HFF-Myc (cell line): ENCODE data around the gene SPATA18.

ENCODE experiments used
- DNase-seq: peaks from one replicate; pipeline ENCODE4 v3.0.0-alpha.2; 2011; ENCODE audit warnings: low read depth; ENCODE audit errors: extremely low read depth
- H3K4me3 ChIP-seq: replicated peaks from 2 replicates; pipeline ENCODE4 v1.5.1; 2011; ENCODE audit warnings: low read depth, mild to moderate bottlenecking, control low read depth, low read length
- TF ChIP-seq, protein P1 (sequence below): IDR thresholded peaks from 2 replicates; pipeline ENCODE4 v1.5.1; 2012; ENCODE audit warnings: mild to moderate bottlenecking, low read depth, low read length, control low read depth; ENCODE audit errors: missing control alignments

SPATA18 gene

DNA sequence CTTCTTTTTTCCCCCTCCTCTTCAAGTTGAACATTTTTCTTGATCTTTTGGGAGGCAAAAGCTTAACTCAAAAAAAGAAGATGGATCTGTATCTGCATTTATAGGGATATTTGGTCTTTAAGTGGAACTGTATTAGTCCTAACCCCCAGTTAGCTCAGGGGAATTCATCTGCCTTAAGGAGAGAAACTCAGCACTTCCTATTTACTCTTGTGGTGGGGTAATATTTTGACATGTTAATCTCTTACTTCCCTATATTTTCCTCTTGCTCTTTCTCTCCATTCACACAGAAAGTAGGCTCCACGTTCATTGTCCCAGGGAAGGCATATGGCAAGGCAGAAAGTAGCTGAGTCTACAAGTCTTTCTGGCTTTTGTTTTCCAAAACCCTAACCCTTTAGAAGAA lies 36.2 kb upstream of the SPATA18 start:
- no peak for DNase-seq
- TF ChIP-seq, protein P1, sequence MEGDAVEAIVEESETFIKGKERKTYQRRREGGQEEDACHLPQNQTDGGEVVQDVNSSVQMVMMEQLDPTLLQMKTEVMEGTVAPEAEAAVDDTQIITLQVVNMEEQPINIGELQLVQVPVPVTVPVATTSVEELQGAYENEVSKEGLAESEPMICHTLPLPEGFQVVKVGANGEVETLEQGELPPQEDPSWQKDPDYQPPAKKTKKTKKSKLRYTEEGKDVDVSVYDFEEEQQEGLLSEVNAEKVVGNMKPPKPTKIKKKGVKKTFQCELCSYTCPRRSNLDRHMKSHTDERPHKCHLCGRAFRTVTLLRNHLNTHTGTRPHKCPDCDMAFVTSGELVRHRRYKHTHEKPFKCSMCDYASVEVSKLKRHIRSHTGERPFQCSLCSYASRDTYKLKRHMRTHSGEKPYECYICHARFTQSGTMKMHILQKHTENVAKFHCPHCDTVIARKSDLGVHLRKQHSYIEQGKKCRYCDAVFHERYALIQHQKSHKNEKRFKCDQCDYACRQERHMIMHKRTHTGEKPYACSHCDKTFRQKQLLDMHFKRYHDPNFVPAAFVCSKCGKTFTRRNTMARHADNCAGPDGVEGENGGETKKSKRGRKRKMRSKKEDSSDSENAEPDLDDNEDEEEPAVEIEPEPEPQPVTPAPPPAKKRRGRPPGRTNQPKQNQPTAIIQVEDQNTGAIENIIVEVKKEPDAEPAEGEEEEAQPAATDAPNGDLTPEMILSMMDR, result no peak
- H3K4me3 ChIP-seq, result no peak overlapping the region

DNA sequence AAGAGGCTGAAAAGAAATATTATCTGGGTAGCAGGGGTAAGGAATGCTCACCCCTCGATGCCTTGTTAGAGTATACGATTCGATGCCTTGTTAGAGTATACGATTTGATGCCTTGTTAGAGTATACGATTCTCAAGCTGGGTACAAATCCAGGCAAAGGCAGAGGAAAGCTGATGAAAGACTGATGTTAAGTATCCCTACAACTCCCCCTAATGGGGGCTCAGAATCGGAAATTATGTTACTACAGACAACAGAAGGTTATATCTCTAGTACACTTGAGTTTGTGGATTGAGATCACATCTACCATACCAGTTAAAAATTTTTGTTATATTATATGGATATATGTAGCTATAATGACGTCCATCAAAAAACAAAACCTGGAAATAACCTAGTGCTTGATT lies 35.7 kb upstream of the SPATA18 start:
- peak; percentile 16 for DNase-seq
- TF ChIP-seq, protein P1, result peak; percentile 10
- no peak overlapping the region for H3K4me3 ChIP-seq

DNA sequence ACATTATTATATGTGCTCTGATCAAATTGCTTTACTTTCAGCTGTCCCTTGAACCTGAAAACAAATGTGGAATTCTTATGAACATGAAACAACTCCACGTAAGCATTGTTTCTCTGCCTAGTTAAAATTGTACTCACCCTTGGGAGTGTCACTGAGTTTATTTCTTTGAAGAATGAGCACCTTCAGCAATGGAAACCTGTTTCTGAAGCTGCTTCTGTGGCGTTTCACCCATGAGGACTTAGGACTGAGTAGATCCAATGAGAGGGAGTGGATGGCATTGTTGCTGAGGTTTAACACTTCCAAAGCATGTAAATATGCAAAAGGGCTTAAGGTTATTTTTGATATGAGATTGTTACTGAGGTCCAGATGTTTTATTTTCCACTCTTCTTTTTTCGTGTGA lies 34.1 kb upstream of the SPATA18 start:
- no peak overlapping the region for H3K4me3 ChIP-seq
- TF ChIP-seq, protein P1, result no peak
- DNase-seq, result no peak

DNA sequence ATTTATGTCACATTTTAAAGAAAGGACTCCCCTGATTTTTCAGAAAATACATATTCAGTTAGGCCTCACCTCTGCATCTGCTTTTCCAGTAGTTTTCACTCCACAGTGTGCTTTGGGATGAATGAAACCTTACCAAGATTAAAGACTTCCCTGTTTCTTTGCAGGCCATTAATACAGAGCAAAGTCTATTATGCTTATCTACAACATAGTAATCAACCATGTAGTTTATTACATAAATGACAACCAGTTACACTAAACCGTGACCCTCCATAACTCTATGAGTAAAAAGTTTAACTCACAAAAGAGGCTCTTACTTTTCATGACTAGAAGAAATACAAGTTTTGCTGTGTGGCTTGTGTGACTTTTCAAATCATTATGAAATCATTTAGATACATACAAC lies 33.3 kb upstream of the SPATA18 start:
- DNase-seq, result no peak

DNA sequence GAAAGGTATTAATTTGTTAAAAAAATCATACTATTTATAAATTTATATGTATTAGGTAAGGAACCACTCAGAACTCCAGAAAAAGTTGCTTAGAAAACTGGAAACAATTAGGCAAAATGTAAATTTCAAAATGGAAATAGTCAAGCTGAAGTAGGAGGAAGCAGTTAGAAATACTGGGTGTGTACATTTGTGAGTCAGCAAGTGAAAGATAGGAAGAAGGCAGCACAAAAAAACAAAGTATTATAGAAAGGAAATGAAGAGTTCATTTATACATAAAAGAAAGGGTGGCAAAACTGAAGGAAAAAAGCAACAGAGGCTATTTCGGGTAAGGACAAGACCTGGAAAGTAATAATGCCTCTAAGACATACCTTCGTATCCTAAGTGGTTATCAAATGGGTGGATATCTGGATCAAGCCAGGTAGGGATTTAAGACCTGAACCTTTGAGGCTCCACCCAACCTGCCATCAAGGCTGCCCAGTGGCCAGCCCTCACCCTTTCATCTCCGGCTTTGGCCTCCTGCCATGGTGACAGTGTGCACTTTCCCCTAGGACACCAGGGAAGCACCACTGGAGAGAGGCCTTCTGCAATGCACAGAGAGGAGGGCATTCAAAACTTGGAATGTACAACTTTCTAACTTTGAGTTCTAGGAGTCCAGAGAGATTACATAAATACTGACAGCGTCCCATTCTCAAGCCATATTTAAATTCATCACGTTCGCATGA lies 31.0 kb upstream of the SPATA18 start, which contains the start of gene LRRC66:
Gene LRRC66 (minus strand): TSS at position 428 of the 722 bp plus-strand sequence. CDS start 2,750 bp downstream, outside the sequence.
- DNase-seq, result no peak
- TF ChIP-seq, protein P1, result no peak
- no peak within 1 kb of the TSS for H3K4me3 ChIP-seq

More for the DNA sequence above, 33.3 kb upstream of the SPATA18 start:
- no peak overlapping the region for H3K4me3 ChIP-seq
- TF ChIP-seq, protein P1, result no peak

DNA sequence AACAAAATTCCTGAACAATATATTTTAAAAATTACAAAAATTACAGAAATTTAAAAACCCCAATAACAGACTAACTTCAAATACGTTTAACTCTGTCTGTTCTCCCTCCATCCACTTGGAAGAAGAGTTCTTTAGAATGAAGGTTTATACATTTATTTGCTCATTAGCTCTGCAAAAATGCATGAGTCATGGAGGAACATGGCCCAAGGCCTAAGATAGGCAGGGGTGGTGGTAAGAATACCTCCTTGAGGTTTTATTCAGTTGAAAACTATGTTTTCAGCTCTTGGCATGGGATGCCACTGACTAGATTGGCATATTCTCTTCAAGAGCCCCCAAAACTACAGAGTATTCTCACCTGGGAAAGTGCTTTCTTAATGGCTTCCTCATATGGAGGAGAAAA lies 22.1 kb upstream of the SPATA18 start:
- TF ChIP-seq, protein P1, result no peak
- H3K4me3 ChIP-seq, result no peak overlapping the region
- DNase-seq, result peak; percentile 17
